T follicular helper cell (primary cell): ENCODE data around the gene LPP.

Experiments
- DNase-seq: peaks from one replicate; pipeline ENCODE4 v3.0.0-alpha.2; 2020; ENCODE audit warnings: low read depth

Gene LPP

DNA sequence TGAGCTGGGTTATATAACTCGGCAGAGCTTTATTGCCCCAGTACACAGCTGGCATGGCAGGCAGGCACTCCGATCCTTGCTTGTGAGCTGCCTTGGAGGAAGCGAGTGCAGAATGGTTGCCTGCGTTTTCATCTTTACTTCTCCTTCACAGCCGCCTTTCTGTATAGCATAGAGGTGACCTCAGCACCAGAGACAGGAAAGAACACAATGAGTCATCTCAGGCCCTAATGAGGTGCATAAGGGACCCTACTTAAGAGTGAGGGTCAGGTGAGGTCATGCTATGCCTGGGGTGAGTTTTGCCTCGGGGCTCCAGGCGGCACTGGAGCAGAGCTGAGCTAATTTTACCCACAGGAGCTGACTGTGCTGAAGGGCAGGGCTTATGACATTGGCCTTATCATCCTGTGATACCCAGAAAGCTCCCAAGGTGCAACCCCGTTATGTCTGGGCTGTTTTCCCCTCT lies 43.5 kb downstream of the LPP start:
- no peak for DNase-seq

- DNase-seq, result no peak
These were observed 44.0 kb downstream of the LPP start for GRCh38 chr3:188198001-188198400.

DNA sequence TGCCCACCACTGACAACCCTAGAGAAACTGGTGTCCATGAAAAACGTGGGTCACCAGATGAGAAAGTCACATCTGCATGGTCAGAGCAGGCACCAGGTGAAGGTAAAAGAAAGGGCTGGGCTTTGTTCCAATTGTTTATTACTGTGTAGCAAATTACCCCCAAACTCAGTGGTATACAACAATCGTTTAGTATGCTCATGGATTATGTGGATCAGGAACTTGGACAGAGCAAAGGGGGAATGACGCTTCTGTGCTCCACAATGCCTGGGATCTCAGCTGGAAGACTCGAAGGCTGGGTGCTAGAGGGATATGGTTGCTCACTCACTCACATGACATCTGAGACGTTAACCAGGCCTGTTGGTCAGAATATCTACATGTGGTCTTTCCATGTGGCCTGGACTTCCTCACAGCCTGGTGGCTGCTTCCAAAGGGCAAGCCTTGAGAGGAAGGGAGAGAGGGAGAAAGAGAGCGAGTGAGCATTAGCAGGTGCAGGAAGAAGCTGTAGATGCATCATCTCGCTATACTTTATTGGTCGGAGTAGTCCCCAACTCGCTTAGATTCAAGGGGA lies 44.9 kb downstream of the LPP start:
- DNase-seq, result no peak

- no peak for DNase-seq
These were observed 45.4 kb downstream of the LPP start for GRCh38 chr3:188199386-188199785.

DNA sequence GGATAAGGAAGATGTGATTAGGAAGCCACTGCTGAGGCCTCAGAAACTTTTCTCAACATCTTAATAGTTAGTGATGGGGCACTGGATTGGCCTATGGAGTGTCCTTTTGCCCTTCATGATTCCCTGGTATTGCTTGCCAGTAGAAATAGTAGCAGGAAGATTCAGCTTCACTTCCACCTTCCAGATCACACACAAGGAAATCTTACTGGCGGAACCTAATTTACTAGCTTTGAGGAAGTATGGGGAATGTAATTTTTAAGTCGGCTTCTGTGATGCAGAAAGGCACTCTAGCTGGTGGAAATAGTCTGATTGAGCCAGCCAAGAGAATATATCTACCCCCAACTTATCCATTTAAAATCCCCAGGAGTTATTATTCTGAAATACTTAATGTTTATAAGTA lies 46.5 kb downstream of the LPP start:
- DNase-seq, result no peak

DNA sequence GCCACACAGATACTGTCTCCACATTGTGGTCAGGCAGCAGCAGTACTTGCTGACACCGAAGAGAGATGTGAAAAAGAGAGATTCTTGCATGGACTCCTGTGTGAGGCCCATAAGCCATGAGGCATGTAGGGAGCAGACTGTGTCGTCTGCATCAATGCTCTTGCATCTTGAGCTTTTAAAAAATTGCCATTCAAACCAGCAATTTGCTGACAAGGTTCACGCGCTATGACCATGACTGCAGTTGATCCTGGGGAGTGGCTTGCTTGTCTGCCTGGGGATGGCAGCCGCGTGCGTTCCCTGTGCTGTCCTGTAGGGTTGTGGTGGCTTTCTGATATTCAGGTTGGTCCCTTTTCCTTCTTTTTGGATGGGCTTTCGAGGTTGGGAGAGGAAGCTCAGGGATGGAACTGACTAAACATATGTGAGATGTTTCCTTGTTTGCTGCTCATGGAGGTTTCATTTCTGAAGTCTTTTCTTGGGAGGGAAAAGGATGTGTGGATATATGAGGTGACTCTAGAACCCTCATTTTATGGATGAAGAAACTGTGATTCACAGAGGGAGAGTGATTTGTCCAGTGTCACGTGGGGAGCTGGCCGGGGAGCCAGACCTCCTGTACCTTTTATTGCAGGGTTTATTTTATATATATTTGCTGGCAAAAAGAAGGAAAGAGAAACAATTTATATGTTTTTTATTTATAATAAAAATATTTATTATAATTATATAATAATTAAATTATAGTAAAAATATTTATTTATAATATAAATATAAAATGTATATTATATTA lies 48.6 kb downstream of the LPP start:
- no peak for DNase-seq

- DNase-seq, result no peak
These were observed 50.6 kb downstream of the LPP start for GRCh38 chr3:188204526-188204925.

- no peak for DNase-seq
These were observed 52.0 kb downstream of the LPP start for GRCh38 chr3:188205992-188206416.

DNA sequence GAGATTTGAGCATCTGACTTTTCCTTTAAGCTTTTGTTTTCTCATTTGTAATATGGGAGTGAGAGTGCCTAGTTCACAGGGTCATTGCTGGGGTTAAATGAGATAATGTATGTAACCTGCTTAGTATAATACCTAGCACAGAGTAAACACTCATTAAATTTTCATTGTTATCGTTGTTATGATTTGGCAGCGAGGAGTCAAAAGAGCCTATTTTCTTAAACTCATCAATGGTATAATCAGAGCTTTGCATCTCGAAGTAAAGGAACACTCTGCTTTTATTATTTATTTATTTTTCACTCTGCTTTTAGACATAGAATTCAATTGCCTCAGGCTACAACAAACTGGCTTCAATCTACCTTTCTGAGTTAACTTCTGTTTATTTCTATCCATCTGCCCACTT lies 52.8 kb downstream of the LPP start:
- DNase-seq, result no peak

DNA sequence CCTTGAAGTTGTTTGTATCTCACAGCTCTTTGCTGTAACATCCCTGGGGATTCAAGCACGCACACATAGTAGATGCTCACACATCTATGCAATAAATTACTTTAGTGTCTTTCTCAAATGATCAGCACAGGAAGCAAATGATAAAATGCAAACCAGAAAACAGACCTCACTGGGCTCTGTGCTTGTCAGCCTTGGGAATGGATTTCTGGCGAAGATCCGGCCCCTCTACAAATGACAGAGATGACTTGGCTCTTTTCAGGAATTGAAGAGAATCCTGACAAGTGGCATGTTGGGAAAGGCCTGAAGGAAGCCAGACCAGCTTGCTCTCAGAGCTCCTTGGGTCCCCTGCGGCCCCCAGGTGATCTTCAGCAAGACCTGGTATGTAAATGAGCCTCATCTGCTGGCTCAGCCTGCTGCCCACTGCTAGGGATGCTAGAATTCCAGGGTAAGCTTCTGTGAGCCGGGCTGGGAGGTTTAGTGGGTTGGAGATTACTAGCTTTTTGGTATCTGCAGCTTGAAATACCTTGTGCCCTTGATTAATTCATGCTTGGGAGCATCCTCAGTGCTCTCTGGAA lies 54.1 kb downstream of the LPP start:
- DNase-seq, result no peak

GRCh38 chr3:188208516-188208981 lies 54.6 kb downstream of the LPP start:
- DNase-seq, result no peak

DNA sequence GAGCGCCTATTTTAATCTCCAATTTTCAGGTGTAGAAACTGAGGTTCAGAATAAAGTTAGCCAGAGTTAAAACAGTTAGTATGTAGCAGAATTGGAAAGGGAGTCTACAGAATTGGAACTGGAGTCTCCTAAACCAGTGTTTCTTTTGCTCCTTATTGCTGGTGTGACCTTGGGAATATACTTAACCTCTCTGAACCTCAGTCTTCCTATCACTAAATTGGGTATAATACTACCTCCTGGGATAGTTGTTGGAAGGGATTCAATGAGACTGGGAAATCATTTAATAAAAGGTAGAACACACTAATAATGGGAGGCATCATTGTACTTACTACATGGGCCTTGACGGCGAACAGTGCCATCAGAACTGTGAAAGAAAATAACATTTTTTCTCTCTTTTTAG lies 55.1 kb downstream of the LPP start:
- no peak for DNase-seq

DNA sequence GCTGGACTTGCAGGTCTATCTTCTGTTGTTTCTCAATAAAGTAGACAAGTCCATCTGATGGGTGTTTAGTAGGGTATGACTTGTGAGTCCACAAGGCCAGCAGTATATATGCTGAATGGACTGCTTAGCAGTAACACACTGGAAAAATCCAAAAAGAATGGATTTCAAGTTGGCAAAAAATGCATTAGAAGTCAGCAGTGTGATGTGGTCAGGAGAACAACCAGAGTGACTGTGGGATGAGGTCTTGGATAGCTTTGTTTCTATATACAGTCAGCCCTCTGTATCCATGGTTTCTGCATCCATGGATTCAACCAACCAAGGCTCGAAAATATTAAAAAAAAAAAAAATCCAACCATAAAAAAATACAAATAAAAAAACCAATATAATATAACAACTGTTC lies 55.8 kb downstream of the LPP start:
- DNase-seq, result no peak

GRCh38 chr3:188211476-188211875 lies 57.5 kb downstream of the LPP start:
- DNase-seq, result no peak

- no peak for DNase-seq
These were observed 58.5 kb downstream of the LPP start for GRCh38 chr3:188212308-188212969.

- no peak for DNase-seq
These were observed 60.5 kb downstream of the LPP start for GRCh38 chr3:188214442-188214841.

DNA sequence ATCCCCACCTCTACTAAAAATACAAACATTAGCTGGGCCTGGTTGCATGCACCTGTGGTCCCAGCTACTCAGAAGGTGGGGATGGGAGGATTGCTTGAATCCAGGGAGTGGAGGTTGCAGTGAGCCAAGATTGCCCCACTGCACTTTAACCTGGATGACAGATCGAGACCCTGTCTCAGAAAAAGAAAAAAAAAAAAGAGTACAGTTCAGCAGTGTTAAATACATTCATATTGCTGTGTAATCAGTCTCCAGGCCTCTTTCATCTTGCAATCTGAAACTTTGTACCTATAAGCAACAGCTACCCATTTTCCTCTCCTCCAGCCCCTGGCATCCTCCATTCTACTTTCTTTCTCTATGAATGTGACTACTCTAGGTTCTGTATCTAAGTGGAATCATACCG lies 61.2 kb downstream of the LPP start:
- no peak for DNase-seq

DNA sequence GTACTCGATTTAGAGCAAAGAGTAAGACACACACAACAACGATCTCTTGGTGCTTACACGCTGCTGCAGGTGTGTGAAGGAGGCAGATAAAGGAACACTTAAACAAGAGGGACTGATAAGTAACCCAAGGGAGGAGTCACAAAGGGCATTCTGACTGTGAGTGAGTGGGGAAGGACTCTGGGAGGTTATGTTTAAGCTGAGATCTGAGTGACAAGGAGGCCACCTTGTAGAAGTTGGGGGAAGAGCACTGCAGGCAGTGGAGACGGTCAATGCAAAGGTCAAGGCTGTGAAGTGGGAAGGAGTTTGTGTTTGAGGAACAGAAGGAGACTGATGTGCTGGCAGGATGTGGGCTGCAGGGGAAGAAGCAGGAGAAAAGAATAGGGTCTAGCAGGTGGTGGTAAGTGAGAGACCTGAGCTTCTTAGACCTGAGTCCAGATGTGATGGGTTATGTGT lies 63.1 kb downstream of the LPP start:
- DNase-seq, result no peak

DNA sequence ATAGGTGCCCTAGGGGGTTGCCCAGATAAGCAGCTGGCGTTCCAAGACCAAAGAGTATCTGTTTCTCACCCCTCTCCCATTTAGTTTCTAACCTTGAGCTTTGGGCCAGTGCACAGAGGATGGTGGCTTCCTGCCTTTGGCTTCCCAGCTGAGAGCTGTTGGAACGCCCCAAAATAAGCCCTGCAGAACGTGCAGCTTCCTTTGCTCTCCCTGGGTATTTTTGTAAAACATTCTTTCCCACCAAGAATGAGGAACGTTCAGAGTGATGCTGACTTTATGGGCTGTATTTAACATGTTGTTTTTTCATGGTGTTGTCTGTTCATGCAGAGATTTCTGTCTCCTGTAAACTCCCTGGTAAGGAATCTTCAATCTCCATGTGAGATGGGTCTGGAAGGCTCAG lies 63.8 kb downstream of the LPP start:
- DNase-seq, result no peak

DNA sequence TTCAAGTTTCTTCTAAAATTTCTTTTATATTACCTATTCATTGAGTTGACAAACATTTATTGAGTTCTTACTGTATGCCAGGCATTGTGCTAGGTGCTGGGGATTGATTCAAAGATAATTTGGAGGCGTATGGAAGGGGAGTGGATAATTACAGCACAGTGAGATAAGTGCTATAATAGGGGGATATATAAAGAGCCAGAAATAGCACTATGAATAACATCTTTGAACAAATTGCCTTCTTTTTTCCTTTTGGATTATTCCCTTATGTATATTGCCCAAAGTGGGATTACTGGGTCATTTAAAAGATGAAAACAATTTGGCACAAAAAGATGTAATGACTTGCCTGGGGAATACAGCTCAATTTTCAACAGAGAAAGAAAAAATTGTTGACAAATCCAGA lies 64.6 kb downstream of the LPP start:
- no peak for DNase-seq

DNA sequence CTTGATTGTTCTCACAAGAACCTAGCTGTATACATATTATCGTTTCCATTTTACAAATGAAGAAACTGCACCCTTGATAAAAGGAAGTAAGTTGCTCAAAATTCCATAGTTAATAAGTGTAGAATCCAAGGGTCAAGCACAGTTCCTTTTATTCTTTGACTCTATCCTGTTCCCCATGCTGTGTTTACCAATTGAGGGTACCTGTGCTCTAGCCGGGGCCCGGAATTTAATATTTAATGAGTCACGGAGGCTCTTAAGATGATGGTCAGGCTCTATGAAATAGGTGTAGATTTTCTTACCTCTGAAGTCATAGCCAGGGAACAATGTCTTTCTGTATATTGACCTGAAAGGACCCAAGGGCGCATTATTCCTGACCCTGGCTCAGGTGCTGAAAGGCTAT lies 65.2 kb downstream of the LPP start:
- DNase-seq, result no peak

GRCh38 chr3:188220097-188220788 lies 66.3 kb downstream of the LPP start:
- no peak for DNase-seq
